HepG2 (cell line): ENCODE measurements around the gene URI1.

Experiments
- JUND ChIP-seq: sonication (generic); formaldehyde crosslinking; IDR thresholded peaks from 2 replicates; pipeline ENCODE4 v1.8.0; 2022; ENCODE audit warnings: mild to moderate bottlenecking, missing genetic modification reagents
- MTA3 ChIP-seq: sonication (generic); formaldehyde crosslinking; IDR thresholded peaks from 2 replicates; pipeline ENCODE4 v1.4.0; 2020; ENCODE audit warnings: missing genetic modification reagents
- NFKB2 ChIP-seq: sonication (generic); formaldehyde crosslinking; IDR thresholded peaks from 2 replicates; pipeline ENCODE4 v1.4.0; 2020; ENCODE audit warnings: missing genetic modification reagents, borderline replicate concordance
- POLR2AphosphoS5 ChIP-seq: IDR thresholded peaks from 2 replicates; pipeline ENCODE4 v1.6.1; 2012; ENCODE audit warnings: low read depth, low read length
- SOX5 ChIP-seq: IDR thresholded peaks from 2 replicates; pipeline ENCODE4 v1.6.1; 2016; ENCODE audit warnings: borderline replicate concordance
- TBP ChIP-seq: sonication (generic); formaldehyde crosslinking; IDR thresholded peaks from 2 replicates; pipeline ENCODE4 v1.5.0; 2020; ENCODE audit warnings: missing genetic modification reagents
- TCF7L2 ChIP-seq: IDR thresholded peaks from 2 replicates; pipeline ENCODE4 v1.6.1; 2011; ENCODE audit warnings: mild to moderate bottlenecking, low read depth, low read length, moderate library complexity
- TF ChIP-seq, protein P1 (sequence below): sonication (generic); formaldehyde crosslinking; IDR thresholded peaks from 2 replicates; pipeline ENCODE4 v1.5.0; 2020; ENCODE audit warnings: mild to moderate bottlenecking, missing genetic modification reagents, moderate library complexity

DNA sequence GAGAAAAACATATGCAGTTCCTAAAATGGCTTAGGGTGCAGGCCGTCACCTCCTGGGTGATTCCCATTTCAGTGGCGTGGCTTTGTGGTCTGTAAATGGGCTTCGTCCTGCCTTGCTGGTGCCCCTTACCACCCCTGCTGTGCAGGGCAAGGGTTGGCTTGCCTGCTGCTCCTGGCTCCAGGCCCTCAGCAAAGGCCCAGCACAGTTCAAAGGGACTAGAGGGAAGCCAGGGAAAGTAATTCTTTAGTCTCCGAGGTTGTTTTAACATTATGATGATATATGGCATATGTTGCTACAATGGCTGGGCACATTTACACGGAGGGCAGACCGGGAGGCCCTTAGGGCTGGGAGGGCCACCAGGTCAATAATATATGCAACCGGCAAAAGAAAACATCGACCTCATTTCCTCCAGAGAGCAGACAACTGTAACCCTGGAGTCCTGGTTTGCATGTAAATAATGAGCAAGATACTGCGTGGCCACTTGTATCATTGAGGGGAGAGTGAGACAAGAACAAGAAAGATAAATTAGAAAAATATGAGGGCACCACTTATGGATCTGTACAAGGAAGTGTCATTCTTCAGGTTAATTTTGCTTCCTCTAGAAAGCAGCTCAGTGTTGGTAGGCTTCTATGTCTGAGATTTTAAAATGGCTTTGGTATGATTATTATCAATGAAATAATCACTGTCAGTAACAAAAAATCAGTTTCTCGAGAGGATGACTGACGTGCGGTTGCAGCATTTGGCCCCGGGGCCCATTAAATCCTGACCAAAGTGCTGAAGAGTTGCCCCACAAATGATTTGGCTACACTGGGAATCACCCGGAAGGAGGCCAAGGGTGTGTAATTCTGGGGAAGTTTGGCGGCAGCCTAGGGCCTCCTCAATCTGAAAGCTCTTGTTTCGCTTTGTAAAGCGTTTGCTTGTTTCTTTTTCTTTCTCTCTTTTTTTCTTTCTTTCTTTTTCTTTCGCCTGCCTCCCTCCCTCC lies 32.8 kb upstream of the URI1 start:
- TF ChIP-seq TCF7L2 (no peak), JUND (CRISPR knock-in tag) (no peak), TBP (CRISPR knock-in tag) (no peak), MTA3 (CRISPR knock-in tag) (no peak), NFKB2 (CRISPR knock-in tag) (no peak), POLR2AphosphoS5 (no peak), SOX5 (CRISPR knock-in tag) (no peak)
- TF ChIP-seq, protein P1, sequence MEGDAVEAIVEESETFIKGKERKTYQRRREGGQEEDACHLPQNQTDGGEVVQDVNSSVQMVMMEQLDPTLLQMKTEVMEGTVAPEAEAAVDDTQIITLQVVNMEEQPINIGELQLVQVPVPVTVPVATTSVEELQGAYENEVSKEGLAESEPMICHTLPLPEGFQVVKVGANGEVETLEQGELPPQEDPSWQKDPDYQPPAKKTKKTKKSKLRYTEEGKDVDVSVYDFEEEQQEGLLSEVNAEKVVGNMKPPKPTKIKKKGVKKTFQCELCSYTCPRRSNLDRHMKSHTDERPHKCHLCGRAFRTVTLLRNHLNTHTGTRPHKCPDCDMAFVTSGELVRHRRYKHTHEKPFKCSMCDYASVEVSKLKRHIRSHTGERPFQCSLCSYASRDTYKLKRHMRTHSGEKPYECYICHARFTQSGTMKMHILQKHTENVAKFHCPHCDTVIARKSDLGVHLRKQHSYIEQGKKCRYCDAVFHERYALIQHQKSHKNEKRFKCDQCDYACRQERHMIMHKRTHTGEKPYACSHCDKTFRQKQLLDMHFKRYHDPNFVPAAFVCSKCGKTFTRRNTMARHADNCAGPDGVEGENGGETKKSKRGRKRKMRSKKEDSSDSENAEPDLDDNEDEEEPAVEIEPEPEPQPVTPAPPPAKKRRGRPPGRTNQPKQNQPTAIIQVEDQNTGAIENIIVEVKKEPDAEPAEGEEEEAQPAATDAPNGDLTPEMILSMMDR (CRISPR knock-in tag) = no peak
